WTC11 (cell line): Measurements from ENCODE around the gene L3HYPDH.

ENCODE experiments used
- ATF1 ChIP-seq: sonication (generic); formaldehyde crosslinking; IDR thresholded peaks from 2 replicates; pipeline ENCODE4 v1.8.1; 2023; ENCODE audit warnings: mild to moderate bottlenecking, moderate library complexity, missing genetic modification reagents
- ELF4 ChIP-seq: sonication (generic); formaldehyde crosslinking; IDR thresholded peaks from 2 replicates; pipeline ENCODE4 v1.8.1; 2022; ENCODE audit warnings: low read depth, mild to moderate bottlenecking, moderate library complexity, missing genetic modification reagents
- ETV6 ChIP-seq: sonication (generic); formaldehyde crosslinking; IDR thresholded peaks from 2 replicates; pipeline ENCODE4 v1.8.1; 2022; ENCODE audit warnings: mild to moderate bottlenecking, missing genetic modification reagents
- JUN ChIP-seq: sonication (generic); formaldehyde crosslinking; IDR thresholded peaks from 2 replicates; pipeline ENCODE4 v1.8.0; 2023; ENCODE audit warnings: mild to moderate bottlenecking, missing genetic modification reagents
- RORB ChIP-seq: fragments of 250-450 bp; sonication (Bioruptor Pico); IDR thresholded peaks from 2 replicates; pipeline ENCODE4 v1.9.0; 2021; ENCODE audit warnings: mild to moderate bottlenecking
- ZNF263 ChIP-seq: sonication (generic); formaldehyde crosslinking; IDR thresholded peaks from 2 replicates; pipeline ENCODE4 v1.8.1; 2022; ENCODE audit warnings: low read depth, mild to moderate bottlenecking, moderate library complexity, missing genetic modification reagents
- ZNF423 ChIP-seq: fragments of 250-450 bp; sonication (Bioruptor Pico); IDR thresholded peaks from 2 replicates; pipeline ENCODE4 v2.1.2; 2022; ENCODE audit warnings: mild to moderate bottlenecking, moderate library complexity
- TF ChIP-seq, protein P1 (sequence below): fragments of 200-600 bp; IDR thresholded peaks from 2 replicates; pipeline ENCODE4 v1.8.0; 2022; ENCODE audit warnings: antibody characterized with exemption
- TF ChIP-seq, protein P2 (sequence below): sonication (generic); formaldehyde crosslinking; IDR thresholded peaks from 2 replicates; pipeline ENCODE4 v1.8.1; 2023; ENCODE audit warnings: mild to moderate bottlenecking, missing genetic modification reagents, moderate library complexity
- TF ChIP-seq, protein P3 (sequence below): sonication (generic); formaldehyde crosslinking; IDR thresholded peaks from 2 replicates; pipeline ENCODE4 v1.8.0; 2022; ENCODE audit warnings: mild to moderate bottlenecking, missing genetic modification reagents
- TF ChIP-seq, protein P4 (sequence below): sonication (generic); formaldehyde crosslinking; IDR thresholded peaks from 2 replicates; pipeline ENCODE4 v1.8.0; 2022; ENCODE audit warnings: mild to moderate bottlenecking, missing genetic modification reagents

DNA sequence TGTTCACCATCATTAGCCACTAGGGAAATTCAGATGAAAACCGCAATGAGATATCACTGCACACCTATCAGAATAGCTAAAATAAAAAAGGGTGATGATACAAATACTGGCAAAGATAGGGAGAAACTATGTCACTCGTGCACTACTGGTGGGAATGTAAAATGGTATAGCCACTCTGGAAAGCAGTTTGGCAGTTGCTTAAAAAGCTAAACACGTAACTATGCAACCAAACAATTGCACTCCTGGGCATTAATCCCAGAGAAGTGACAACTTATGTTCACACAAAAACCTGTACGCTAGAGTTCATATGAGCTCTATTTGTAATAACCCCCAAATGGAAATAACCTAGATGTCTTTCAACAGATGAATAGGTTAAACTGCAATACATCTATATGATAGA lies 54.4 kb downstream of the L3HYPDH start:
- TF ChIP-seq, protein P1, sequence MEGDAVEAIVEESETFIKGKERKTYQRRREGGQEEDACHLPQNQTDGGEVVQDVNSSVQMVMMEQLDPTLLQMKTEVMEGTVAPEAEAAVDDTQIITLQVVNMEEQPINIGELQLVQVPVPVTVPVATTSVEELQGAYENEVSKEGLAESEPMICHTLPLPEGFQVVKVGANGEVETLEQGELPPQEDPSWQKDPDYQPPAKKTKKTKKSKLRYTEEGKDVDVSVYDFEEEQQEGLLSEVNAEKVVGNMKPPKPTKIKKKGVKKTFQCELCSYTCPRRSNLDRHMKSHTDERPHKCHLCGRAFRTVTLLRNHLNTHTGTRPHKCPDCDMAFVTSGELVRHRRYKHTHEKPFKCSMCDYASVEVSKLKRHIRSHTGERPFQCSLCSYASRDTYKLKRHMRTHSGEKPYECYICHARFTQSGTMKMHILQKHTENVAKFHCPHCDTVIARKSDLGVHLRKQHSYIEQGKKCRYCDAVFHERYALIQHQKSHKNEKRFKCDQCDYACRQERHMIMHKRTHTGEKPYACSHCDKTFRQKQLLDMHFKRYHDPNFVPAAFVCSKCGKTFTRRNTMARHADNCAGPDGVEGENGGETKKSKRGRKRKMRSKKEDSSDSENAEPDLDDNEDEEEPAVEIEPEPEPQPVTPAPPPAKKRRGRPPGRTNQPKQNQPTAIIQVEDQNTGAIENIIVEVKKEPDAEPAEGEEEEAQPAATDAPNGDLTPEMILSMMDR: no peak
- no peak for TF ChIP-seq ZNF423 (CRISPR knock-in tag)
- TF ChIP-seq ELF4 (CRISPR knock-in tag): no peak
- no peak for TF ChIP-seq RORB (CRISPR knock-in tag)
- TF ChIP-seq, protein P2, sequence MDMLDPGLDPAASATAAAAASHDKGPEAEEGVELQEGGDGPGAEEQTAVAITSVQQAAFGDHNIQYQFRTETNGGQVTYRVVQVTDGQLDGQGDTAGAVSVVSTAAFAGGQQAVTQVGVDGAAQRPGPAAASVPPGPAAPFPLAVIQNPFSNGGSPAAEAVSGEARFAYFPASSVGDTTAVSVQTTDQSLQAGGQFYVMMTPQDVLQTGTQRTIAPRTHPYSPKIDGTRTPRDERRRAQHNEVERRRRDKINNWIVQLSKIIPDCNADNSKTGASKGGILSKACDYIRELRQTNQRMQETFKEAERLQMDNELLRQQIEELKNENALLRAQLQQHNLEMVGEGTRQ (CRISPR knock-in tag): no peak
- no peak for TF ChIP-seq ZNF263 (CRISPR knock-in tag)
- TF ChIP-seq, protein P3, sequence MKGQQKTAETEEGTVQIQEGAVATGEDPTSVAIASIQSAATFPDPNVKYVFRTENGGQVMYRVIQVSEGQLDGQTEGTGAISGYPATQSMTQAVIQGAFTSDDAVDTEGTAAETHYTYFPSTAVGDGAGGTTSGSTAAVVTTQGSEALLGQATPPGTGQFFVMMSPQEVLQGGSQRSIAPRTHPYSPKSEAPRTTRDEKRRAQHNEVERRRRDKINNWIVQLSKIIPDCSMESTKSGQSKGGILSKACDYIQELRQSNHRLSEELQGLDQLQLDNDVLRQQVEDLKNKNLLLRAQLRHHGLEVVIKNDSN (CRISPR knock-in tag): no peak
- TF ChIP-seq, protein P4, sequence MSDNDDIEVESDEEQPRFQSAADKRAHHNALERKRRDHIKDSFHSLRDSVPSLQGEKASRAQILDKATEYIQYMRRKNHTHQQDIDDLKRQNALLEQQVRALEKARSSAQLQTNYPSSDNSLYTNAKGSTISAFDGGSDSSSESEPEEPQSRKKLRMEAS (CRISPR knock-in tag): no peak
- no peak for TF ChIP-seq ATF1 (CRISPR knock-in tag)
- TF ChIP-seq ETV6 (CRISPR knock-in tag): no peak
- TF ChIP-seq JUN (CRISPR knock-in tag): no peak
